ENCODE measurements around the gene SIGLEC9.

The SIGLEC9 gene

GRCh38 chr19:51091126-51091525 is 33.6 kb upstream of the SIGLEC9 start:
- Histone ChIP-seq H3K27me3 (ENCODE audit: insufficient read depth, insufficient read length) (no peaks in the 10 kb centered on the region), H3K9me3 (ENCODE audit: insufficient read depth, low read length) (no peaks in the 10 kb centered on the region), H3K9ac (ENCODE audit: insufficient read length, low read depth) (no peak overlapping the region), H3K36me3 (ENCODE audit: insufficient read depth, insufficient read length, low read length) (no peaks in the 10 kb centered on the region), H3K4me1 (ENCODE audit: insufficient read depth, insufficient read length) (peaks cover 9% of the 10 kb centered on the region), H3K4me3 (ENCODE audit: insufficient read length, low read depth) (no peak overlapping the region)
- TF ChIP-seq SUZ12 (IDR thresholded peaks at IDR 0.05; ENCODE audit: extremely low read depth, insufficient read depth, insufficient read length) (no peak), YY1 (IDR thresholded peaks at IDR 0.05; ENCODE audit: insufficient read depth, insufficient read length) (no peak), ZNF274 (IDR thresholded peaks at IDR 0.05; ENCODE audit: low read depth, low read length) (no peak)
- no peak for DNase-seq (ENCODE audit: low read depth, low spot score)

DNA sequence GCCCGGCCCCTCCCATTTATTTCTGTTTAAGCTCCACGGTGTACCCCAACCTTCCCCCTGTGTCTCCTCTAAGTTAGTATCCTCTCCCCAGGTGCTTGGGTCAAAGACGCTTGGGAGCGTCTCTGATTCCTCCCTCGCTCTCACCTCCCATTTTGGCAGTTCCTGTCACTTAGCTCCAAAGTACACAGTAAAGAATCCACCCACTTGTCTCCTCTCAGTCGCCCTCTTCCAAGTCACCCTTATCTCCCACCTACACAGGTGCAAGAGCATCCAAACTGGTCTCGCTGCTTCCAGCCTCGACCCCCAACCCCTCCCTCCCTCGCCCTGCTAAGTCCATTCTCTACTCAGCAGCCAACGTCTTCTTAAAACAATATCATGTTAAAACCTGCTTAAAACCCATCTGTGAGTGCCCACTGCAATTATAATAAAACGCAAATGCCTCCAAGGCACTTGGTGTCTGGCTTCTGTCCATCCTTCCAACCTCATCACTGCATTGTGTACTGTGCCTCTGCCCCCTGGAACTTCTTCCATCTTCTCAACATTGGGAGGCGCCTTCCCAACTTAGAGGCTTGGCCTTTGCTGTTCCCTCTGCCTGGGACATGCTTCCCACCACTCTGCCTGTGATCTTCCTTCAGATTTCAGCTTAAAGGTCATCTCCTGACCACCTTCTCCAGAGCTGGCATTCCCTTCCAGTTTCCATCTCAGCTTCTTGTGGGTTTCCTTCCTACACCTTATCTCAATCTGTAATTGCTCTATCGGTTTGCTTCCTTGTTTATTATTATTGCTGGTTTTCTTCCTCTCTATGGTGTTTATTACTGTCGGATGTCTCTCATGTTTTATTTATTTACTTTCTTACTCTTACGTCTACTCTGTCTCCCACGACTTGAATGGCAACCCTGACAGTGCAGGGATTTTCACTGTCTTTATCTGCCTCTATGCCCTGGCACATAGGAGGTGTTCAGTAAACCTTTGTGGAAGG is 32.5 kb upstream of the SIGLEC9 start:
- Histone ChIP-seq H3K9me3 (ENCODE audit: insufficient read depth, low read length) (no peaks in the 10 kb centered on the region), H3K36me3 (ENCODE audit: insufficient read depth, insufficient read length, low read length) (no peaks in the 10 kb centered on the region), H3K9ac (ENCODE audit: insufficient read length, low read depth) (no peak overlapping the region), H3K27me3 (ENCODE audit: insufficient read depth, insufficient read length) (no peaks in the 10 kb centered on the region), H3K4me1 (ENCODE audit: insufficient read depth, insufficient read length) (peaks cover 6% of the 10 kb centered on the region), H3K4me3 (ENCODE audit: insufficient read length, low read depth) (no peak overlapping the region)
- no peak for DNase-seq (ENCODE audit: low read depth, low spot score)
- no peak for TF ChIP-seq YY1 (IDR thresholded peaks at IDR 0.05; ENCODE audit: insufficient read depth, insufficient read length)
- TF ChIP-seq SUZ12 (IDR thresholded peaks at IDR 0.05; ENCODE audit: extremely low read depth, insufficient read depth, insufficient read length): no peak
- no peak for TF ChIP-seq ZNF274 (IDR thresholded peaks at IDR 0.05; ENCODE audit: low read depth, low read length)

- TF ChIP-seq YY1 (IDR thresholded peaks at IDR 0.05; ENCODE audit: insufficient read depth, insufficient read length): no peak
- no peak for TF ChIP-seq SUZ12 (IDR thresholded peaks at IDR 0.05; ENCODE audit: extremely low read depth, insufficient read depth, insufficient read length)
- TF ChIP-seq ZNF274 (IDR thresholded peaks at IDR 0.05; ENCODE audit: low read depth, low read length): no peak
- Histone ChIP-seq H3K9me3 (ENCODE audit: insufficient read depth, low read length) (no peaks in the 10 kb centered on the region), H3K27me3 (ENCODE audit: insufficient read depth, insufficient read length) (no peaks in the 10 kb centered on the region), H3K4me3 (ENCODE audit: insufficient read length, low read depth) (no peak overlapping the region), H3K36me3 (ENCODE audit: insufficient read depth, insufficient read length, low read length) (peaks cover 4% of the 10 kb centered on the region), H3K9ac (ENCODE audit: insufficient read length, low read depth) (no peak overlapping the region), H3K4me1 (ENCODE audit: insufficient read depth, insufficient read length) (peaks cover 6% of the 10 kb centered on the region)
- DNase-seq (ENCODE audit: low read depth, low spot score): no peak
These were observed 31.6 kb upstream of the SIGLEC9 start for GRCh38 chr19:51093101-51093500.

GRCh38 chr19:51093510-51094345 is 31.0 kb upstream of the SIGLEC9 start:
- Histone ChIP-seq H3K27me3 (ENCODE audit: insufficient read depth, insufficient read length) (no peaks in the 10 kb centered on the region), H3K36me3 (ENCODE audit: insufficient read depth, insufficient read length, low read length) (peaks cover 5% of the 10 kb centered on the region), H3K9me3 (ENCODE audit: insufficient read depth, low read length) (no peaks in the 10 kb centered on the region), H3K4me3 (ENCODE audit: insufficient read length, low read depth) (no peak overlapping the region), H3K9ac (ENCODE audit: insufficient read length, low read depth) (peak overlapping the region; percentile 8), H3K4me1 (ENCODE audit: insufficient read depth, insufficient read length) (peaks cover 6% of the 10 kb centered on the region)
- DNase-seq (ENCODE audit: low read depth, low spot score): no peak
- TF ChIP-seq SUZ12 (IDR thresholded peaks at IDR 0.05; ENCODE audit: extremely low read depth, insufficient read depth, insufficient read length) (no peak), ZNF274 (IDR thresholded peaks at IDR 0.05; ENCODE audit: low read depth, low read length) (no peak), YY1 (IDR thresholded peaks at IDR 0.05; ENCODE audit: insufficient read depth, insufficient read length) (no peak)

GRCh38 chr19:51094696-51095279 is 29.9 kb upstream of the SIGLEC9 start:
- peaks cover 9% of the 10 kb centered on the region for H3K36me3 ChIP-seq (ENCODE audit: insufficient read depth, insufficient read length, low read length)

GRCh38 chr19:51096473-51097165 is 28.1 kb upstream of the SIGLEC9 start:
- Histone ChIP-seq H3K9ac (ENCODE audit: insufficient read length, low read depth) (no peak overlapping the region), H3K4me3 (ENCODE audit: insufficient read length, low read depth) (no peak overlapping the region), H3K9me3 (ENCODE audit: insufficient read depth, low read length) (no peaks in the 10 kb centered on the region), H3K27me3 (ENCODE audit: insufficient read depth, insufficient read length) (no peaks in the 10 kb centered on the region), H3K4me1 (ENCODE audit: insufficient read depth, insufficient read length) (peaks cover 6% of the 10 kb centered on the region), H3K36me3 (ENCODE audit: insufficient read depth, insufficient read length, low read length) (peaks cover 21% of the 10 kb centered on the region)
- DNase-seq (ENCODE audit: low read depth, low spot score): no peak
- TF ChIP-seq ZNF274 (IDR thresholded peaks at IDR 0.05; ENCODE audit: low read depth, low read length) (no peak), YY1 (IDR thresholded peaks at IDR 0.05; ENCODE audit: insufficient read depth, insufficient read length) (no peak), SUZ12 (IDR thresholded peaks at IDR 0.05; ENCODE audit: extremely low read depth, insufficient read depth, insufficient read length) (no peak)

More at GRCh38 chr19:51094696-51095279, 29.9 kb upstream of the SIGLEC9 start:
- Histone ChIP-seq H3K9me3 (ENCODE audit: insufficient read depth, low read length) (no peaks in the 10 kb centered on the region), H3K9ac (ENCODE audit: insufficient read length, low read depth) (no peak overlapping the region), H3K27me3 (ENCODE audit: insufficient read depth, insufficient read length) (no peaks in the 10 kb centered on the region), H3K4me3 (ENCODE audit: insufficient read length, low read depth) (no peak overlapping the region), H3K4me1 (ENCODE audit: insufficient read depth, insufficient read length) (peaks cover 6% of the 10 kb centered on the region)
- no peak for DNase-seq (ENCODE audit: low read depth, low spot score)
- no peak for TF ChIP-seq SUZ12 (IDR thresholded peaks at IDR 0.05; ENCODE audit: extremely low read depth, insufficient read depth, insufficient read length)
- TF ChIP-seq ZNF274 (IDR thresholded peaks at IDR 0.05; ENCODE audit: low read depth, low read length): no peak
- no peak for TF ChIP-seq YY1 (IDR thresholded peaks at IDR 0.05; ENCODE audit: insufficient read depth, insufficient read length)
